Measurements from ENCODE around the gene C11orf91.

DNA sequence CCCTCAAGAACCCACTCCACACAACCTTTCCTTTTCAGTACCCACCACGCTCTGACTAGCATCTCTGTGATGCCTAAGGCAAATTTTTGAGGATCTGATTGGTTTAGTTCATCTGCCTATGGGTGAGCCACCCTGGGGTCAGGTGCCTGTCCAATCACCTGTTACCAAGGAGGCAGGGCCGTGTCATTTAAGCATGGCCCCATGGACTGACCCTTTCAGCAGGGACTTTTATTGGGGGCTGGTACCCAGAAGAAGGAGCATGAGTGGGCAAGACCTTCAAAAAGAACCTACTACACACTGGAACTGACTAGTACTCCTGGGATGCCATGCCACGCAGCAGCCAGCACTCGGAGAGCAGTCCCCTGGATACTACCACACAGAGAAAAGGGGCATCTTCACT, 28.4 kb downstream of the C11orf91 start:
- TF ChIP-seq, protein P1, sequence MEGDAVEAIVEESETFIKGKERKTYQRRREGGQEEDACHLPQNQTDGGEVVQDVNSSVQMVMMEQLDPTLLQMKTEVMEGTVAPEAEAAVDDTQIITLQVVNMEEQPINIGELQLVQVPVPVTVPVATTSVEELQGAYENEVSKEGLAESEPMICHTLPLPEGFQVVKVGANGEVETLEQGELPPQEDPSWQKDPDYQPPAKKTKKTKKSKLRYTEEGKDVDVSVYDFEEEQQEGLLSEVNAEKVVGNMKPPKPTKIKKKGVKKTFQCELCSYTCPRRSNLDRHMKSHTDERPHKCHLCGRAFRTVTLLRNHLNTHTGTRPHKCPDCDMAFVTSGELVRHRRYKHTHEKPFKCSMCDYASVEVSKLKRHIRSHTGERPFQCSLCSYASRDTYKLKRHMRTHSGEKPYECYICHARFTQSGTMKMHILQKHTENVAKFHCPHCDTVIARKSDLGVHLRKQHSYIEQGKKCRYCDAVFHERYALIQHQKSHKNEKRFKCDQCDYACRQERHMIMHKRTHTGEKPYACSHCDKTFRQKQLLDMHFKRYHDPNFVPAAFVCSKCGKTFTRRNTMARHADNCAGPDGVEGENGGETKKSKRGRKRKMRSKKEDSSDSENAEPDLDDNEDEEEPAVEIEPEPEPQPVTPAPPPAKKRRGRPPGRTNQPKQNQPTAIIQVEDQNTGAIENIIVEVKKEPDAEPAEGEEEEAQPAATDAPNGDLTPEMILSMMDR (conservative IDR thresholded peaks at IDR 0.05 in 1 of 2, IDR thresholded peaks at IDR 0.05 in 1 of 2; ENCODE audit: low read depth in 1 of 2, low read length in 2 of 2): no peak
- TF ChIP-seq EZH2 (IDR thresholded peaks at IDR 0.05; ENCODE audit: low read length, missing control alignments): no peak

Measured in fibroblast of lung (primary cell).